Limb (tissue), 2 donors: ENCODE measurements around the gene MYH16.
"Not testable (repeated sequence)": the region's sequence is repeated elsewhere in the genome, so short reads cannot be mapped to it uniquely, and the experiment has no call there.

ENCODE experiments used
- DNase-seq, 2 donors: peaks; one replicate each; pipeline ENCODE4 v3.0.0-alpha.2; 2016; ENCODE audit errors: extremely low spot score in 2 of 2

MYH16 gene

GRCh38 chr7:99350641-99351040 lies 78.0 kb downstream of the MYH16 start:
- not testable (repeated sequence) for DNase-seq

GRCh38 chr7:99352247-99352646 lies 79.6 kb downstream of the MYH16 start:
- no peak for DNase-seq

GRCh38 chr7:99355098-99355497 lies 82.5 kb downstream of the MYH16 start:
- no peak for DNase-seq

- peak in 1 of 2 donors; percentile 29 for DNase-seq
Observed at GRCh38 chr7:99357701-99358490, 85.3 kb downstream of the MYH16 start.

- DNase-seq = not testable (repeated sequence)
Observed at GRCh38 chr7:99358521-99358920, 85.9 kb downstream of the MYH16 start.

- no peak for DNase-seq
Observed at GRCh38 chr7:99359465-99360154, 87.0 kb downstream of the MYH16 start.
